Upper lobe of right lung (tissue), 1 donor: Measurements from ENCODE around the gene RNPEP. TPM values are rescaled to one million over a fixed set of nuclear protein-coding genes. Genes with fewer than 3 reads are reported as not detected.

Source experiments
- ATAC-seq: fragments of 200-7000 bp; cut with Tn5 transposase; one replicate; pipeline ENCODE4 v1.9.1; 2020; ENCODE audit warnings: mild to moderate bottlenecking, moderate library complexity
- DNase-seq: peaks from one replicate; pipeline ENCODE4 v3.0.0-alpha.2; 2020
- H3K27ac ChIP-seq: fragments of 200-600 bp; one replicate; pipeline ENCODE4 v1.8.0; 2022
- H3K27me3 ChIP-seq: fragments of 200-600 bp; one replicate; pipeline ENCODE4 v1.8.0; 2022; ENCODE audit warnings: mild to moderate bottlenecking
- H3K36me3 ChIP-seq: fragments of 200-600 bp; one replicate; pipeline ENCODE4 v1.8.0; 2022
- H3K4me1 ChIP-seq: fragments of 200-600 bp; one replicate; pipeline ENCODE4 v1.8.0; 2022
- H3K4me3 ChIP-seq: fragments of 200-600 bp; one replicate; pipeline ENCODE4 v1.8.0; 2022; ENCODE audit warnings: mild to moderate bottlenecking
- H3K9me3 ChIP-seq: fragments of 200-600 bp; one replicate; pipeline ENCODE4 v1.8.0; 2022
- intact Hi-C: fragments of 100-400 bp; cut with DNase I; formaldehyde crosslinking; loops from one replicate; pipeline ENCODE4 v1.11.0; 2022
- long read RNA-seq: library from polyadenylated mRNA; unstranded; transcript quantifications from one replicate; pipeline ENCODE4 v2.0.0, GENCODE V29; 2021
- total RNA-seq: library from RNA; stranded (reverse); fragmentation: NEBNext Ultra II Directional; extraction: Animal tissue kit (Norgen Biotek cat#: 25700); gene quantifications from one replicate; pipeline ENCODE4 v1.2.1, GENCODE V29; 2021
- TF ChIP-seq, protein P1 (sequence below): fragments of 200-600 bp; IDR thresholded peaks from one replicate; pipeline ENCODE4 v1.8.0; 2022; ENCODE audit warnings: antibody characterized with exemption
- donor health status: DM: no; HTN: yes; CAD: no; lungs with severe emphysema.

The RNPEP gene, protein sequence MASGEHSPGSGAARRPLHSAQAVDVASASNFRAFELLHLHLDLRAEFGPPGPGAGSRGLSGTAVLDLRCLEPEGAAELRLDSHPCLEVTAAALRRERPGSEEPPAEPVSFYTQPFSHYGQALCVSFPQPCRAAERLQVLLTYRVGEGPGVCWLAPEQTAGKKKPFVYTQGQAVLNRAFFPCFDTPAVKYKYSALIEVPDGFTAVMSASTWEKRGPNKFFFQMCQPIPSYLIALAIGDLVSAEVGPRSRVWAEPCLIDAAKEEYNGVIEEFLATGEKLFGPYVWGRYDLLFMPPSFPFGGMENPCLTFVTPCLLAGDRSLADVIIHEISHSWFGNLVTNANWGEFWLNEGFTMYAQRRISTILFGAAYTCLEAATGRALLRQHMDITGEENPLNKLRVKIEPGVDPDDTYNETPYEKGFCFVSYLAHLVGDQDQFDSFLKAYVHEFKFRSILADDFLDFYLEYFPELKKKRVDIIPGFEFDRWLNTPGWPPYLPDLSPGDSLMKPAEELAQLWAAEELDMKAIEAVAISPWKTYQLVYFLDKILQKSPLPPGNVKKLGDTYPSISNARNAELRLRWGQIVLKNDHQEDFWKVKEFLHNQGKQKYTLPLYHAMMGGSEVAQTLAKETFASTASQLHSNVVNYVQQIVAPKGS
- total RNA-seq: 61.7 TPM
- long read RNA-seq, transcript RNPEP-201 (11 exons, 2,427 nt): major isoform, 143 of 171 reads
- long read RNA-seq, partial matches to known transcripts: 11 of 171 reads
- long read RNA-seq, other reads (novel, unspliced or antisense): 17 of 171 reads

DNA sequence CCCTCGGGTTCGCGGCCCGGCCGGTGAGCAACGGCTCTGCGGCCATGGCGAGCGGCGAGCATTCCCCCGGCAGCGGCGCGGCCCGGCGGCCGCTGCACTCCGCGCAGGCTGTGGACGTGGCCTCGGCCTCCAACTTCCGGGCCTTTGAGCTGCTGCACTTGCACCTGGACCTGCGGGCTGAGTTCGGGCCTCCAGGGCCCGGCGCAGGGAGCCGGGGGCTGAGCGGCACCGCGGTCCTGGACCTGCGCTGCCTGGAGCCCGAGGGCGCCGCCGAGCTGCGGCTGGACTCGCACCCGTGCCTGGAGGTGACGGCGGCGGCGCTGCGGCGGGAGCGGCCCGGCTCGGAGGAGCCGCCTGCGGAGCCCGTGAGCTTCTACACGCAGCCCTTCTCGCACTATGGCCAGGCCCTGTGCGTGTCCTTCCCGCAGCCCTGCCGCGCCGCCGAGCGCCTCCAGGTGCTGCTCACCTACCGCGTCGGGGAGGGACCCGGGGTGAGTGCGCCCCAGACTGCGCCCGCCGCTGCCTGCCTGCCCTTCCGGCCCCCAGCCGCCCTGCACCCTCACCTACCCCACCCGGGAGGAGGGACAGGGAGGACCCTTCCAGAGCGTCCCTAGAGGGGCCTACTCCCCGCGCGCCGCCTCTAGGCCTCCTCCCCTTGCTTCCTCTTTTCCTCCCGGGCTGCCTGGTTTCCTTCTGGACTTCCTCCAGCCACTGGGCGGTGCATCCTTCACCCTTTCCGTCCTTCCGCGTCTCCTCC lies at the start of gene RNPEP:
RNPEP (plus strand) TSS at position 26 of the 757 bp plus-strand sequence; CDS start at position 45, 19 bp downstream.
- Histone ChIP-seq H3K4me1 (peaks cover 13% of the 10 kb centered on the region), H3K9me3 (no peaks in the 10 kb centered on the region), H3K27me3 (no peaks in the 10 kb centered on the region), H3K36me3 (no peaks in the 10 kb centered on the region), H3K4me3 (peak within 1 kb of the TSS; percentile 89), H3K27ac (peak within 1 kb of the TSS; percentile 95)
- DNase-seq (peak; percentile 89), ATAC-seq (peak; percentile 93)
- intact Hi-C loops: no loop called here
- TF ChIP-seq, protein P1, sequence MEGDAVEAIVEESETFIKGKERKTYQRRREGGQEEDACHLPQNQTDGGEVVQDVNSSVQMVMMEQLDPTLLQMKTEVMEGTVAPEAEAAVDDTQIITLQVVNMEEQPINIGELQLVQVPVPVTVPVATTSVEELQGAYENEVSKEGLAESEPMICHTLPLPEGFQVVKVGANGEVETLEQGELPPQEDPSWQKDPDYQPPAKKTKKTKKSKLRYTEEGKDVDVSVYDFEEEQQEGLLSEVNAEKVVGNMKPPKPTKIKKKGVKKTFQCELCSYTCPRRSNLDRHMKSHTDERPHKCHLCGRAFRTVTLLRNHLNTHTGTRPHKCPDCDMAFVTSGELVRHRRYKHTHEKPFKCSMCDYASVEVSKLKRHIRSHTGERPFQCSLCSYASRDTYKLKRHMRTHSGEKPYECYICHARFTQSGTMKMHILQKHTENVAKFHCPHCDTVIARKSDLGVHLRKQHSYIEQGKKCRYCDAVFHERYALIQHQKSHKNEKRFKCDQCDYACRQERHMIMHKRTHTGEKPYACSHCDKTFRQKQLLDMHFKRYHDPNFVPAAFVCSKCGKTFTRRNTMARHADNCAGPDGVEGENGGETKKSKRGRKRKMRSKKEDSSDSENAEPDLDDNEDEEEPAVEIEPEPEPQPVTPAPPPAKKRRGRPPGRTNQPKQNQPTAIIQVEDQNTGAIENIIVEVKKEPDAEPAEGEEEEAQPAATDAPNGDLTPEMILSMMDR: peak; percentile 19

DNA sequence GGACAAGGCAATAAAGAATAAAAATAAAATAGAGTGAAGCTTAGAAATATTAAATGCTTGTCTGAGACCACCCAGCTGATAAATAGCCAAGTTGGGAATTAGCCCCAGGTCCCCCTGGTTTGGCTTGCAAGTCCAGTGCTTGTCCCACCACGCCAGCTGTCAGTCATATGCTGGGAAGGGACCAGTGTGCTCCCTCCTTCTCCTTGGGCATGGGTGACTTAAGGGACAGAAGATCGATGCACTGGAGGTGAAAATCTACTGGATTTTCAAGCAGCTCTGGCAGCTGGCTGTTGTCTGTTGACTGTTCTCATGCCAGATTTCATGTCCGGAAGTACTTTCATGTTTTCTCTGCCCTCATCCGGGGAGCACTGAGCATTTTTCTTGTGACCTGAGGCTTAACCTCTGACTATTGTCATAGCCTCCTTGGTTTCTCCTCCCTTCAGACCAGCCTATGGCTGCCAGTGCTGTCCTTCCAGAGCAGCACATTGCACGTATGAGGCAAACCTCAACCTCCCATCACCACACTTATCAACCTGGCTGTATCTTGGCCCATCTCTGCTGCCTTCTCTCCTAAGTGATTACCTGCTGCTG lies 48.5 kb upstream of the RNPEP start:
- intact Hi-C loops: no loop called here
- TF ChIP-seq, protein P1: no peak
- Histone ChIP-seq H3K27ac (no peak overlapping the region), H3K27me3 (no peaks in the 10 kb centered on the region), H3K36me3 (no peaks in the 10 kb centered on the region), H3K4me1 (no peaks in the 10 kb centered on the region), H3K4me3 (no peak overlapping the region), H3K9me3 (no peaks in the 10 kb centered on the region)
- DNase-seq (no peak), ATAC-seq (no peak)

DNA sequence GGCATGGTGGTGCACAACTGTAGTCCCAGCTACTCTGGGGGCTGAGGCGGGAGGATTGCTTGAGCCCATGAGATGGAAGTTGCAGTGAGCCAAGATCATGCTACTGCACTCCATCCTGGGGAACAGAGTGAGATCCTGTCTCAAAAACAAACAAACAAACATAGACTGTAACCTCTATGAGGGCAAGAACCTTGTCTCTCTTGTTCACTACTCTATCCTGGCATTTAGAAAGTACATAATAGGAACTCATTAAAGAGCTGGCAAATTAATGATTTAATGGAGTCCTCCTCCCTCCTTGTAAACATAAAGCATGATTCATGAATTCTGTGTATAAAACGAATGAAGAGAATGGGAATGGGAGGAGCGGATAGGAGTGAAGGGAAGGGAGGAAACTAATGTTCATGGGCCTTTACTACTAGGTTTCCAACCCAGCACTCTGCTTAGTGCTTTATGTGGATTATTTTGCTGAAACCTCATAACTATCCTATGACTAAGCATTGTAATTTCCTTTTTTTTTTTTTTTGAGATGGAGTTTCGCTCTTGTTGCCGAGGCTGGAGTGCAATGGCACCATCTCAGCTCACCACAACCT lies 44.7 kb upstream of the RNPEP start:
- H3K36me3 ChIP-seq: no peaks in the 10 kb centered on the region
- H3K4me1 ChIP-seq: no peaks in the 10 kb centered on the region
- DNase-seq (no peak), ATAC-seq (no peak)
- TF ChIP-seq, protein P1: no peak
- intact Hi-C loops: no loop called here
- no peak overlapping the region for H3K27ac ChIP-seq
- H3K4me3 ChIP-seq: no peak overlapping the region
- H3K9me3 ChIP-seq: no peaks in the 10 kb centered on the region
- no peaks in the 10 kb centered on the region for H3K27me3 ChIP-seq

DNA sequence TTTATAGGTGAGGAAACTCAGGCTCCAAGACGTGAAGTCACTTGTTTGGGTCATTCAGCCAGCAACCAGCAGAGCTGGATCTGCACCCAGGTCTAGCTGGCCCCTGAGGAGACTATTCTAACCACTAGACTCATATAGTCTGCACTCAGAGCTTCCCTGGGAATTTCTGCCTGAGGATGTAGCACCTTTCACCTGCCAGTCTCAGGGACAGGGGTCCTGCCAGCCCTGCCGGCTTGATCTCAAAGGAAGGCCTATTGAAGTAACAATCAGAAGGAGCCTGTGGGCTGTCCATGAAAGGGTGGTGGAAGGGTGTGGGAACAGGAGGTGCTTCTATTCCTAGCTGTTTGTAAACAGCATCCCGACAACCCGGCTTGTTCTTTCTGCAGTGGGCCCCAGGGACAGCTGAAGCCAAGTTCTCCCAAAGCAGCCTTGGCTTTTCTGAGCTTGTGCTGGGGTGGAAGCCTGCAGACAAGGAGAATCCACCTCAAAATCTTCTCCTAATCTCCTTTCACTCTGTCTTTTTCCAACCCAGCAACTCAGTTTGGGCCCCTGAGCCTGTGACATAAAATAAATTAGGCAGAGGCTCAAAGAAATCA lies 43.9 kb upstream of the RNPEP start:
- intact Hi-C loops: no loop called here
- H3K4me3 ChIP-seq: no peak overlapping the region
- ATAC-seq: no peak
- H3K4me1 ChIP-seq: no peaks in the 10 kb centered on the region
- TF ChIP-seq, protein P1: no peak
- no peaks in the 10 kb centered on the region for H3K9me3 ChIP-seq
- no peak for DNase-seq
- no peaks in the 10 kb centered on the region for H3K36me3 ChIP-seq
- H3K27ac ChIP-seq: peak overlapping the region; percentile 58
- H3K27me3 ChIP-seq: no peaks in the 10 kb centered on the region
